Activated T-cell treated with anti-CD3 and anti-CD28 coated beads, Interleukin-2, amount 50 U/mL, for 4 hours (primary cell): Measurements from ENCODE around the gene P2RY6. TPM values are rescaled to one million over a fixed set of nuclear protein-coding genes. Genes with fewer than 3 reads are reported as not detected.
A peak's percentile ranks its signal among the peaks of the same experiment; 100 is the strongest.

Experiments
- ATAC-seq, 2 donors: fragments of 200-7000 bp; cut with Tn5 transposase; one replicate each; pipeline ENCODE4 v1.10.0; 2021
- DNase-seq: peaks from one replicate; pipeline ENCODE4 v3.0.0-alpha.2; 2020
- H3K27me3 Mint-ChIP-seq: one replicate; pipeline ENCODE4 v1.8.0; 2021; ENCODE audit warnings: low read depth, mixed read lengths
- H3K36me3 Mint-ChIP-seq: one replicate; pipeline ENCODE4 v1.8.0; 2022; ENCODE audit warnings: mixed read lengths; ENCODE audit not compliant: insufficient read depth
- H3K4me1 Mint-ChIP-seq: one replicate; pipeline ENCODE4 v1.8.0; 2021; ENCODE audit warnings: low read depth, mixed read lengths
- H3K4me3 Mint-ChIP-seq: one replicate; pipeline ENCODE4 v1.8.0; 2021; ENCODE audit warnings: mild to moderate bottlenecking, moderate library complexity, mixed read lengths
- H3K9me3 Mint-ChIP-seq: one replicate; pipeline ENCODE4 v1.8.0; 2021; ENCODE audit warnings: mixed read lengths
- total RNA-seq, 3 donors: library from RNA; stranded (reverse); gene quantifications; one replicate each; pipeline ENCODE4 v1.2.1, GENCODE V29; 2021

Gene P2RY6
- total RNA-seq, 3 donors from 2014 or later = not detected

GRCh38 chr11:73306069-73306841 lies 34.1 kb downstream of the P2RY6 start:
- ATAC-seq (no peak), DNase-seq (no peak)
- H3K9me3 Mint-ChIP-seq = no peaks in the 10 kb centered on the region
- peaks cover 9% of the 10 kb centered on the region for H3K4me1 Mint-ChIP-seq
- H3K27me3 Mint-ChIP-seq = peaks cover 25% of the 10 kb centered on the region
- H3K36me3 Mint-ChIP-seq = no peaks in the 10 kb centered on the region
- H3K4me3 Mint-ChIP-seq = peak overlapping the region; percentile 88

GRCh38 chr11:73306977-73307322 lies 34.8 kb downstream of the P2RY6 start:
- DNase-seq (no peak), ATAC-seq (no peak)
- no peaks in the 10 kb centered on the region for H3K9me3 Mint-ChIP-seq
- H3K4me1 Mint-ChIP-seq = peaks cover 9% of the 10 kb centered on the region
- H3K4me3 Mint-ChIP-seq = peak overlapping the region; percentile 88
- H3K36me3 Mint-ChIP-seq = no peaks in the 10 kb centered on the region
- peaks cover 24% of the 10 kb centered on the region for H3K27me3 Mint-ChIP-seq

GRCh38 chr11:73307323-73308002 lies 35.3 kb downstream of the P2RY6 start:
- Mint-ChIP-seq H3K4me1 (peaks cover 9% of the 10 kb centered on the region), H3K27me3 (peaks cover 22% of the 10 kb centered on the region), H3K36me3 (no peaks in the 10 kb centered on the region), H3K9me3 (no peaks in the 10 kb centered on the region), H3K4me3 (peak overlapping the region; percentile 88)
- ATAC-seq (peak; percentile 74), DNase-seq (peak; percentile 91)

- ATAC-seq = peak; percentile 33 to 35
- Mint-ChIP-seq H3K9me3 (no peaks in the 10 kb centered on the region), H3K27me3 (peaks cover 20% of the 10 kb centered on the region)
Measured at GRCh38 chr11:73308003-73308960, 36.1 kb downstream of the P2RY6 start, which contains the start of gene ARHGEF17. ARHGEF17 (plus strand) TSS chr11:73308276; CDS start chr11:73308639, 363 bp downstream.

GRCh38 chr11:73308961-73309919 lies 37.1 kb downstream of the P2RY6 start:
- ATAC-seq = no peak
- DNase-seq = no peak
- Mint-ChIP-seq H3K4me1 (peaks cover 9% of the 10 kb centered on the region), H3K36me3 (no peaks in the 10 kb centered on the region), H3K9me3 (no peaks in the 10 kb centered on the region), H3K4me3 (no peak overlapping the region), H3K27me3 (peaks cover 20% of the 10 kb centered on the region)

More at GRCh38 chr11:73308003-73308960, 36.1 kb downstream of the P2RY6 start, which contains the start of gene ARHGEF17:
- peak within 1 kb of the TSS; percentile 88 for H3K4me3 Mint-ChIP-seq
- DNase-seq = peak; percentile 46
- peaks cover 9% of the 10 kb centered on the region for H3K4me1 Mint-ChIP-seq
- no peaks in the 10 kb centered on the region for H3K36me3 Mint-ChIP-seq

- peaks cover 17% of the 10 kb centered on the region for H3K27me3 Mint-ChIP-seq
- H3K4me1 Mint-ChIP-seq = peaks cover 9% of the 10 kb centered on the region
- ATAC-seq (no peak), DNase-seq (no peak)
- no peaks in the 10 kb centered on the region for H3K36me3 Mint-ChIP-seq
- no peak overlapping the region for H3K4me3 Mint-ChIP-seq
- no peaks in the 10 kb centered on the region for H3K9me3 Mint-ChIP-seq
Measured at GRCh38 chr11:73310076-73310475, 37.9 kb downstream of the P2RY6 start.

GRCh38 chr11:73310661-73311393 lies 38.7 kb downstream of the P2RY6 start:
- Mint-ChIP-seq H3K27me3 (peaks cover 14% of the 10 kb centered on the region), H3K4me3 (no peak overlapping the region), H3K9me3 (no peaks in the 10 kb centered on the region), H3K36me3 (no peaks in the 10 kb centered on the region), H3K4me1 (peaks cover 9% of the 10 kb centered on the region)
- DNase-seq = no peak
- no peak for ATAC-seq

- Mint-ChIP-seq H3K4me3 (no peak overlapping the region), H3K4me1 (peaks cover 8% of the 10 kb centered on the region), H3K36me3 (no peaks in the 10 kb centered on the region), H3K9me3 (no peaks in the 10 kb centered on the region), H3K27me3 (peaks cover 8% of the 10 kb centered on the region)
- no peak for ATAC-seq
- DNase-seq = no peak
Measured at GRCh38 chr11:73311394-73311869, 39.3 kb downstream of the P2RY6 start.

- Mint-ChIP-seq H3K36me3 (no peaks in the 10 kb centered on the region), H3K27me3 (peaks cover 3% of the 10 kb centered on the region), H3K9me3 (no peaks in the 10 kb centered on the region), H3K4me1 (peaks cover 3% of the 10 kb centered on the region), H3K4me3 (no peak overlapping the region)
- ATAC-seq (no peak), DNase-seq (no peak)
Measured at GRCh38 chr11:73312036-73312435, 39.9 kb downstream of the P2RY6 start.

GRCh38 chr11:73312851-73313327 lies 40.8 kb downstream of the P2RY6 start:
- H3K36me3 Mint-ChIP-seq = no peaks in the 10 kb centered on the region
- DNase-seq (no peak), ATAC-seq (no peak)
- H3K9me3 Mint-ChIP-seq = no peaks in the 10 kb centered on the region
- H3K27me3 Mint-ChIP-seq = no peaks in the 10 kb centered on the region
- no peaks in the 10 kb centered on the region for H3K4me1 Mint-ChIP-seq
- H3K4me3 Mint-ChIP-seq = no peak overlapping the region

GRCh38 chr11:73313652-73314051 lies 41.5 kb downstream of the P2RY6 start:
- no peak for ATAC-seq
- no peaks in the 10 kb centered on the region for H3K4me1 Mint-ChIP-seq
- H3K36me3 Mint-ChIP-seq = no peaks in the 10 kb centered on the region

GRCh38 chr11:73314117-73314961 lies 42.2 kb downstream of the P2RY6 start:
- ATAC-seq = no peak
- H3K36me3 Mint-ChIP-seq = no peaks in the 10 kb centered on the region
- no peaks in the 10 kb centered on the region for H3K4me1 Mint-ChIP-seq
- no peak for DNase-seq
- H3K27me3 Mint-ChIP-seq = no peaks in the 10 kb centered on the region
- no peaks in the 10 kb centered on the region for H3K9me3 Mint-ChIP-seq
- H3K4me3 Mint-ChIP-seq = no peak overlapping the region

More at GRCh38 chr11:73313652-73314051, 41.5 kb downstream of the P2RY6 start:
- no peak overlapping the region for H3K4me3 Mint-ChIP-seq
- H3K9me3 Mint-ChIP-seq = no peaks in the 10 kb centered on the region
- H3K27me3 Mint-ChIP-seq = no peaks in the 10 kb centered on the region
- DNase-seq = no peak
